Colonic mucosa (tissue), 4 donors: ENCODE results near the gene ARID5A. TPM values are rescaled to one million over a fixed set of nuclear protein-coding genes. Genes with fewer than 3 reads are reported as not detected.

Experiments used
- DNase-seq: peaks from one replicate; pipeline ENCODE4 v3.0.0-alpha.2; 2020
- H3K27ac ChIP-seq: fragments of 200-600 bp; one replicate; pipeline ENCODE4 v1.8.0; 2021
- H3K27me3 ChIP-seq: fragments of 200-600 bp; one replicate; pipeline ENCODE4 v1.8.0; 2021
- H3K36me3 ChIP-seq: fragments of 200-600 bp; one replicate; pipeline ENCODE4 v1.8.0; 2021
- H3K4me1 ChIP-seq: fragments of 200-600 bp; one replicate; pipeline ENCODE4 v1.8.0; 2021; ENCODE audit warnings: mild to moderate bottlenecking
- H3K4me3 ChIP-seq: fragments of 200-600 bp; one replicate; pipeline ENCODE4 v1.8.0; 2021
- H3K9ac ChIP-seq, 2 donors: one replicate each; pipeline ENCODE4 v1.7.0; 2013; ENCODE audit warnings: control low read depth in 2 of 2, low read depth in 2 of 2, low read length in 2 of 2
- H3K9me3 ChIP-seq: fragments of 200-600 bp; one replicate; pipeline ENCODE4 v1.8.0; 2021
- CTCF ChIP-seq: fragments of 200-600 bp; IDR thresholded peaks from one replicate; pipeline ENCODE4 v1.8.0; 2022; ENCODE audit warnings: antibody characterized with exemption, mild to moderate bottlenecking
- intact Hi-C: fragments of 100-400 bp; cut with DNase I; formaldehyde crosslinking; loops from one replicate; pipeline ENCODE4 v1.14.1; 2022
- total RNA-seq, 2 donors: library from RNA; stranded (reverse); fragmentation: NEBNext Ultra II Directional in 1 of 2; extraction: Animal tissue kit (Norgen Biotek cat#: 25700) in 1 of 2; gene quantifications; one replicate each; pipeline ENCODE4 v1.2.1, GENCODE V29; 2021
- donor health status: healthy.
- donor health status: DM: no; HTN: no; CAD: no.
- donor health status: DM: no; HTN: no; CAD: no.

ARID5A gene
- total RNA-seq, 2 donors from 2014 or later = 6.9 to 16.4 TPM

GRCh38 chr2:96537066-96537733 lies 648 bp downstream of the ARID5A start:
- Histone ChIP-seq H3K4me1 (peaks cover 21% of the 10 kb centered on the region), H3K9me3 (no peaks in the 10 kb centered on the region)

GRCh38 chr2:96537734-96538486 lies 1.4 kb downstream of the ARID5A start:
- H3K9ac ChIP-seq = peak overlapping the region; percentile 74 to 86
- intact Hi-C loops = no loop called here
- no peak for DNase-seq
- peak overlapping the region; percentile 74 for H3K4me3 ChIP-seq
- no peaks in the 10 kb centered on the region for H3K9me3 ChIP-seq
- H3K36me3 ChIP-seq = no peaks in the 10 kb centered on the region
- peaks cover 21% of the 10 kb centered on the region for H3K4me1 ChIP-seq
- no peak for TF ChIP-seq CTCF
- no peaks in the 10 kb centered on the region for H3K27me3 ChIP-seq
- H3K27ac ChIP-seq = peak overlapping the region; percentile 95

More at GRCh38 chr2:96537066-96537733, 648 bp downstream of the ARID5A start:
- peak overlapping the region; percentile 74 for H3K4me3 ChIP-seq
- TF ChIP-seq CTCF = no peak
- H3K36me3 ChIP-seq = no peaks in the 10 kb centered on the region
- no peaks in the 10 kb centered on the region for H3K27me3 ChIP-seq
- peak; percentile 72 for DNase-seq
- intact Hi-C loops = no loop called here
- peak overlapping the region; percentile 95 for H3K27ac ChIP-seq
- peak overlapping the region; percentile 74 to 86 for H3K9ac ChIP-seq

- H3K9me3 ChIP-seq = no peaks in the 10 kb centered on the region
- peak overlapping the region; percentile 95 for H3K27ac ChIP-seq
- peaks cover 13% of the 10 kb centered on the region for H3K4me1 ChIP-seq
- no peak for TF ChIP-seq CTCF
- no peaks in the 10 kb centered on the region for H3K36me3 ChIP-seq
- peak overlapping the region; percentile 74 for H3K4me3 ChIP-seq
- H3K27me3 ChIP-seq = no peaks in the 10 kb centered on the region
- intact Hi-C loops = no loop called here
- peak; percentile 76 for DNase-seq
- H3K9ac ChIP-seq = peak overlapping the region; percentile 74 to 86
Observed at GRCh38 chr2:96538487-96539214, 2.1 kb downstream of the ARID5A start.

GRCh38 chr2:96539215-96539920 lies 2.8 kb downstream of the ARID5A start:
- Histone ChIP-seq H3K9me3 (no peaks in the 10 kb centered on the region), H3K4me3 (peak overlapping the region; percentile 74), H3K27ac (peak overlapping the region; percentile 95), H3K4me1 (peaks cover 13% of the 10 kb centered on the region), H3K36me3 (no peaks in the 10 kb centered on the region), H3K9ac (peak overlapping the region; percentile 13 to 58), H3K27me3 (no peaks in the 10 kb centered on the region)
- intact Hi-C loops = no loop called here
- DNase-seq = no peak
- TF ChIP-seq CTCF = no peak

- no peak for DNase-seq
- intact Hi-C loops = no loop called here
- TF ChIP-seq CTCF = no peak
- Histone ChIP-seq H3K4me1 (peaks cover 9% of the 10 kb centered on the region), H3K27ac (no peak overlapping the region), H3K4me3 (no peak overlapping the region), H3K27me3 (no peaks in the 10 kb centered on the region), H3K36me3 (no peaks in the 10 kb centered on the region), H3K9ac (no peak overlapping the region), H3K9me3 (no peaks in the 10 kb centered on the region)
Observed at GRCh38 chr2:96540136-96540535, 3.6 kb downstream of the ARID5A start.
